ENCODE results near the gene KCNQ1. TPM values are rescaled to one million over a fixed set of nuclear protein-coding genes. Genes with fewer than 3 reads are reported as not detected.
A peak's percentile ranks its signal among the peaks of the same experiment; 100 is the strongest.

Gene KCNQ1
- total RNA-seq, 2 donors from 2014 or later: 18.6 to 25.5 TPM

GRCh38 chr11:2466069-2466801, 21.4 kb downstream of the KCNQ1 start:
- DNase-seq (no peak), ATAC-seq (no peak)
- Mint-ChIP-seq H3K36me3 (ENCODE audit: low read depth) (no peaks in the 10 kb centered on the region), H3K27me3 (no peaks in the 10 kb centered on the region), H3K27ac (peak overlapping the region; percentile 79), H3K4me1 (peaks cover 15% of the 10 kb centered on the region), H3K4me3 (peak overlapping the region; percentile 84)
- H3K9me3 ChIP-seq (ENCODE audit: control insufficient read depth, low read length, poor library complexity, severe bottlenecking): no peaks in the 10 kb centered on the region

GRCh38 chr11:2466869-2467694, 22.3 kb downstream of the KCNQ1 start:
- Mint-ChIP-seq H3K4me3 (peak overlapping the region; percentile 84), H3K4me1 (peaks cover 23% of the 10 kb centered on the region)

GRCh38 chr11:2467695-2468055, 22.9 kb downstream of the KCNQ1 start:
- H3K27ac Mint-ChIP-seq: no peak overlapping the region
- peaks cover 27% of the 10 kb centered on the region for H3K4me1 Mint-ChIP-seq
- no peaks in the 10 kb centered on the region for H3K36me3 Mint-ChIP-seq (ENCODE audit: low read depth)

More at GRCh38 chr11:2466869-2467694, 22.3 kb downstream of the KCNQ1 start:
- H3K36me3 Mint-ChIP-seq (ENCODE audit: low read depth): no peaks in the 10 kb centered on the region
- ATAC-seq (peak; percentile 98), DNase-seq (peak in 1 of 3 donors; percentile 35)
- H3K27ac Mint-ChIP-seq: peak overlapping the region; percentile 79
- H3K27me3 Mint-ChIP-seq: no peaks in the 10 kb centered on the region
- no peaks in the 10 kb centered on the region for H3K9me3 ChIP-seq (ENCODE audit: control insufficient read depth, low read length, poor library complexity, severe bottlenecking)

GRCh38 chr11:2468363-2469235, 23.8 kb downstream of the KCNQ1 start:
- Mint-ChIP-seq H3K27me3 (no peaks in the 10 kb centered on the region), H3K36me3 (ENCODE audit: low read depth) (no peaks in the 10 kb centered on the region), H3K27ac (no peak overlapping the region), H3K4me1 (peaks cover 27% of the 10 kb centered on the region), H3K4me3 (peak overlapping the region; percentile 31)
- no peak for DNase-seq
- no peak for ATAC-seq
- H3K9me3 ChIP-seq (ENCODE audit: control insufficient read depth, low read length, poor library complexity, severe bottlenecking): no peaks in the 10 kb centered on the region

More at GRCh38 chr11:2467695-2468055, 22.9 kb downstream of the KCNQ1 start:
- Mint-ChIP-seq H3K27me3 (no peaks in the 10 kb centered on the region), H3K4me3 (peak overlapping the region; percentile 84)
- ATAC-seq: no peak
- no peak for DNase-seq
- H3K9me3 ChIP-seq (ENCODE audit: control insufficient read depth, low read length, poor library complexity, severe bottlenecking): no peaks in the 10 kb centered on the region

- H3K9me3 ChIP-seq (ENCODE audit: control insufficient read depth, low read length, poor library complexity, severe bottlenecking): no peaks in the 10 kb centered on the region
- Mint-ChIP-seq H3K36me3 (ENCODE audit: low read depth) (no peaks in the 10 kb centered on the region), H3K27me3 (no peaks in the 10 kb centered on the region), H3K27ac (no peak overlapping the region), H3K4me1 (peaks cover 27% of the 10 kb centered on the region), H3K4me3 (no peak overlapping the region)
- DNase-seq (no peak), ATAC-seq (no peak)
Measured at GRCh38 chr11:2470495-2470894, 25.7 kb downstream of the KCNQ1 start.

GRCh38 chr11:2471048-2471803, 26.4 kb downstream of the KCNQ1 start:
- Mint-ChIP-seq H3K4me3 (no peak overlapping the region), H3K27me3 (no peaks in the 10 kb centered on the region), H3K27ac (no peak overlapping the region), H3K36me3 (ENCODE audit: low read depth) (no peaks in the 10 kb centered on the region), H3K4me1 (peaks cover 27% of the 10 kb centered on the region)
- DNase-seq (no peak), ATAC-seq (no peak)
- no peaks in the 10 kb centered on the region for H3K9me3 ChIP-seq (ENCODE audit: control insufficient read depth, low read length, poor library complexity, severe bottlenecking)

GRCh38 chr11:2471804-2472096, 26.9 kb downstream of the KCNQ1 start:
- no peak for ATAC-seq
- DNase-seq: no peak
- no peaks in the 10 kb centered on the region for H3K9me3 ChIP-seq (ENCODE audit: control insufficient read depth, low read length, poor library complexity, severe bottlenecking)
- Mint-ChIP-seq H3K27me3 (no peaks in the 10 kb centered on the region), H3K36me3 (ENCODE audit: low read depth) (no peaks in the 10 kb centered on the region), H3K4me1 (peaks cover 25% of the 10 kb centered on the region), H3K4me3 (no peak overlapping the region), H3K27ac (no peak overlapping the region)

- Mint-ChIP-seq H3K36me3 (ENCODE audit: low read depth) (peaks cover 3% of the 10 kb centered on the region), H3K27ac (no peak overlapping the region), H3K27me3 (no peaks in the 10 kb centered on the region), H3K4me1 (peaks cover 17% of the 10 kb centered on the region), H3K4me3 (peak overlapping the region; percentile 19)
- no peaks in the 10 kb centered on the region for H3K9me3 ChIP-seq (ENCODE audit: control insufficient read depth, low read length, poor library complexity, severe bottlenecking)
- ATAC-seq (no peak), DNase-seq (no peak)
Measured at GRCh38 chr11:2472428-2473186, 27.8 kb downstream of the KCNQ1 start.

- Mint-ChIP-seq H3K4me3 (no peak overlapping the region), H3K4me1 (peaks cover 12% of the 10 kb centered on the region), H3K27ac (no peak overlapping the region), H3K27me3 (no peaks in the 10 kb centered on the region), H3K36me3 (ENCODE audit: low read depth) (peaks cover 3% of the 10 kb centered on the region)
- H3K9me3 ChIP-seq (ENCODE audit: control insufficient read depth, low read length, poor library complexity, severe bottlenecking): no peaks in the 10 kb centered on the region
- no peak for ATAC-seq
- no peak for DNase-seq
Measured at GRCh38 chr11:2473361-2474058, 28.7 kb downstream of the KCNQ1 start.

GRCh38 chr11:2474059-2474901, 29.5 kb downstream of the KCNQ1 start:
- H3K27me3 Mint-ChIP-seq: no peaks in the 10 kb centered on the region
- H3K36me3 Mint-ChIP-seq (ENCODE audit: low read depth): peaks cover 3% of the 10 kb centered on the region
- no peak overlapping the region for H3K27ac Mint-ChIP-seq
- no peaks in the 10 kb centered on the region for H3K9me3 ChIP-seq (ENCODE audit: control insufficient read depth, low read length, poor library complexity, severe bottlenecking)
- no peak overlapping the region for H3K4me3 Mint-ChIP-seq
- H3K4me1 Mint-ChIP-seq: peaks cover 12% of the 10 kb centered on the region
- ATAC-seq (no peak), DNase-seq (no peak)
